K562 (cell line): ENCODE data around the gene ARHGAP8. TPM values are rescaled to one million over a fixed set of nuclear protein-coding genes. Genes with fewer than 3 reads are reported as not detected.

Source experiments
- ATAC-seq: fragments of 200-7000 bp; cut with Tn5 transposase; 3 replicates; pipeline ENCODE4 v1.9.1; 2020; ENCODE audit warnings: moderate library complexity
- BruUV-seq: library from RNA; stranded (reverse); fragments of 400-500 nt; replicated peaks from 2 replicates; lab custom pipeline; 2021; lab: Mats Ljungman, UMichigan
- CTCF ChIA-PET: fragments of 300-600 bp; formaldehyde crosslinking; extraction: SDS; loops from one replicate; lab custom pipeline; 2021; ENCODE audit warnings: low intra/inter-chr PET ratio; lab: Yijun Ruan, JAX
- POLR2A ChIA-PET: fragments of 300-600, 350-650 bp; sonication (Branson Sonifier 250); formaldehyde crosslinking; extraction: SDS; loops from one replicate; lab custom pipeline; 2021; ENCODE audit warnings: antibody characterized with exemption, inconsistent platforms; lab: Yijun Ruan, JAX
- DNase-seq, 4 experiments: peaks; one replicate each; pipeline versions ENCODE4 v3.0.0 to v3.0.0-alpha.2; 2011 to 2018; ENCODE audit warnings: low spot score in 3 of 4, mixed read lengths in 3 of 4; ENCODE audit errors: extremely low read depth in 1 of 4
- FAIRE-seq: peaks from 2 replicates; lab custom pipeline; 2011; peaks lifted over from hg19 to GRCh38; lab: Jason Lieb, UNC
- H2AFZ ChIP-seq: 2 replicates; pipeline ENCODE4 v1.6.0; 2011; ENCODE audit warnings: low read depth, low read length, control low read depth, inconsistent platforms
- H3K27ac ChIP-seq: fragments of 200-600 bp; 3 replicates; pipeline ENCODE4 v1.8.0; 2011; ENCODE audit warnings: low read depth, mild to moderate bottlenecking, control low read depth, inconsistent platforms, low read length, moderate library complexity, mixed read lengths; ENCODE audit errors: extremely low read depth
- H3K27me3 ChIP-seq, 2 experiments: fragments of 300-600 bp in 1 of 2; 2 replicates in 1 of 2; 3 replicates in 1 of 2; pipeline versions ENCODE4 v1.6.0 to v1.8.0; 2011; ENCODE audit warnings: inconsistent platforms in 2 of 2, low read length in 2 of 2, mild to moderate bottlenecking in 1 of 2, mixed read lengths in 1 of 2, moderate library complexity in 1 of 2; ENCODE audit not compliant: control insufficient read depth in 2 of 2, insufficient read depth in 2 of 2
- H3K36me3 ChIP-seq: fragments of 300-600 bp; 3 replicates; pipeline ENCODE4 v1.8.0; 2011; ENCODE audit warnings: mild to moderate bottlenecking, low read length, inconsistent platforms; ENCODE audit not compliant: control insufficient read depth, insufficient read depth
- H3K4me1 ChIP-seq, 2 experiments: fragments of 200-600 bp in 1 of 2; replicated peaks in 1 of 2; 2 replicates in 1 of 2; 3 replicates in 1 of 2; pipeline versions ENCODE4 v1.5.1 to v1.8.0; 2011; ENCODE audit warnings: inconsistent platforms in 2 of 2, low read length in 2 of 2, mild to moderate bottlenecking in 1 of 2, mixed read lengths in 1 of 2, moderate library complexity in 1 of 2; ENCODE audit not compliant: control insufficient read depth in 2 of 2, insufficient read depth in 2 of 2
- H3K4me2 ChIP-seq: 2 replicates; pipeline ENCODE4 v1.6.1; 2011; ENCODE audit warnings: low read length, control low read depth, inconsistent platforms, mixed read lengths; ENCODE audit not compliant: insufficient read depth
- H3K4me3 ChIP-seq: fragments of 200-600 bp; sonication (generic), shearing (Covaris generic); 2 replicates; pipeline ENCODE4 v1.5.1; 2016; ENCODE audit warnings: control low read depth, inconsistent platforms
- H3K79me2 ChIP-seq: fragments of 200-600 bp; 3 replicates; pipeline ENCODE4 v1.8.0; 2011; ENCODE audit warnings: low read length, inconsistent platforms; ENCODE audit not compliant: control insufficient read depth, insufficient read depth
- H3K9ac ChIP-seq, 2 experiments: 2 replicates each; pipeline versions ENCODE4 v1.6.0 to v1.6.1; 2011; ENCODE audit warnings: low read depth in 2 of 2, low read length in 2 of 2, control low read depth in 1 of 2, inconsistent platforms in 1 of 2, mild to moderate bottlenecking in 1 of 2, mixed read lengths in 1 of 2; ENCODE audit not compliant: insufficient read depth in 1 of 2
- H3K9me1 ChIP-seq: one replicate; pipeline ENCODE4 v1.6.0; 2011; ENCODE audit warnings: inconsistent platforms, mild to moderate bottlenecking, low read length, moderate library complexity; ENCODE audit not compliant: control insufficient read depth, insufficient read depth
- H3K9me3 ChIP-seq: replicated peaks from 2 replicates; pipeline ENCODE4 v1.5.1; 2011; ENCODE audit warnings: low read depth, low read length, inconsistent platforms; ENCODE audit not compliant: control insufficient read depth, insufficient read depth
- H4K20me1 ChIP-seq: replicated peaks from 2 replicates; pipeline ENCODE4 v1.6.1; 2011; ENCODE audit warnings: low read length, inconsistent platforms, mixed read lengths; ENCODE audit not compliant: control insufficient read depth, insufficient read depth
- ADNP ChIP-seq: fragments of 200-800 bp; sonication (Bioruptor generic); IDR thresholded peaks from 2 replicates; pipeline ENCODE4 v1.6.1; 2016; ENCODE audit warnings: missing genetic modification characterization, missing compliant biosample characterization
- ETV5 ChIP-seq: sonication (generic); formaldehyde crosslinking; IDR thresholded peaks from 2 replicates; pipeline ENCODE4 v1.4.0; 2020; ENCODE audit warnings: low read depth, mild to moderate bottlenecking, missing genetic modification reagents
- JUNB ChIP-seq: fragments of 450-650 bp; formaldehyde crosslinking; conservative IDR thresholded peaks from 2 replicates; pipeline ENCODE4 v1.4.0; 2020; ENCODE audit warnings: mild to moderate bottlenecking
- NELFE ChIP-seq: IDR thresholded peaks from 2 replicates; pipeline ENCODE4 v1.6.1; 2011; ENCODE audit warnings: mild to moderate bottlenecking; ENCODE audit not compliant: insufficient read depth, insufficient read length
- WGBS: fragments of 100-300 bp; shearing (Covaris generic); methylation state at CpG from one replicate; pipeline ENCODE4 v1.1.6; 2016; ENCODE audit warnings: low coverage, mixed read lengths; ENCODE audit not compliant: insufficient coverage; ENCODE audit errors: missing lambda C conversion rate; 5-methylcytosine and 5-hydroxymethylcytosine counted together
- in situ Hi-C: fragments of 300-500 bp; cut with MboI; formaldehyde crosslinking; loops from 4 replicates; pipeline ENCODE4 v1.15.0; 2018; ENCODE audit warnings: inconsistent platforms, mixed read lengths
- intact Hi-C: fragments of 100-400 bp; cut with micrococcal nuclease; formaldehyde crosslinking; loops from 2 replicates; pipeline ENCODE4 v1.14.2; 2022
- polyA plus RNA-seq, 8 experiments: library from polyadenylated mRNA; depleted of rRNA in 4 of 8; stranded (reverse) in 5 of 8; unstranded in 3 of 8; fragments of >200 nt; fragmentation: Nextera tagmentation in 2 of 8; fragmentation: Illumina TruSeq in 1 of 8; extraction: Ambion mirVana in 2 of 8; extraction: Trizol in 1 of 8; gene quantifications; 2 replicates each; pipeline versions ENCODE4 v1.2.1 to v1.2.3, GENCODE V29; 2011 to 2014; ENCODE audit warnings: inconsistent platforms in 1 of 8, missing spikeins in 1 of 8
- total RNA-seq, 7 experiments: library from RNA; depleted of rRNA in 6 of 7; stranded (reverse); fragments of >200 nt in 6 of 7; fragmentation: Illumina TruSeq in 2 of 7; extraction: Trizol in 2 of 7; gene quantifications; 2 replicates each; pipeline versions ENCODE4 v1.2.1 to v1.2.3, GENCODE V29; 2011 to 2021; ENCODE audit warnings: low replicate concordance in 1 of 7
- TF ChIP-seq, protein P1 (sequence below): sonication (generic); formaldehyde crosslinking; IDR thresholded peaks from 2 replicates; pipeline ENCODE4 v1.8.1; 2023; ENCODE audit warnings: mild to moderate bottlenecking, missing genetic modification reagents
- TF ChIP-seq, protein P2 (sequence below): fragments of 250-450 bp; sonication (Bioruptor Pico); IDR thresholded peaks from 2 replicates; pipeline ENCODE4 v1.8.0; 2021; ENCODE audit warnings: borderline replicate concordance, mild to moderate bottlenecking, moderate library complexity; ENCODE audit not compliant: poor library complexity, severe bottlenecking
- TF ChIP-seq, protein P3 (sequence below): fragments of 450-650 bp; IDR thresholded peaks from 2 replicates; pipeline ENCODE4 v1.6.1; 2018; ENCODE audit not compliant: partially characterized antibody
- TF ChIP-seq, protein P4 (sequence below): fragments of 150-350 bp; IDR thresholded peaks from 2 replicates; pipeline ENCODE4 v1.6.1; 2014; ENCODE audit warnings: low read depth, mild to moderate bottlenecking, low read length, borderline replicate concordance

Gene ARHGAP8
- total and polyA plus RNA-seq, 9 of the 15 experiments (the other 6 are each of a cell fraction or from before 2014, with no cell fraction given), result 0.15 to 2.2 (median 0.62) TPM

DNA sequence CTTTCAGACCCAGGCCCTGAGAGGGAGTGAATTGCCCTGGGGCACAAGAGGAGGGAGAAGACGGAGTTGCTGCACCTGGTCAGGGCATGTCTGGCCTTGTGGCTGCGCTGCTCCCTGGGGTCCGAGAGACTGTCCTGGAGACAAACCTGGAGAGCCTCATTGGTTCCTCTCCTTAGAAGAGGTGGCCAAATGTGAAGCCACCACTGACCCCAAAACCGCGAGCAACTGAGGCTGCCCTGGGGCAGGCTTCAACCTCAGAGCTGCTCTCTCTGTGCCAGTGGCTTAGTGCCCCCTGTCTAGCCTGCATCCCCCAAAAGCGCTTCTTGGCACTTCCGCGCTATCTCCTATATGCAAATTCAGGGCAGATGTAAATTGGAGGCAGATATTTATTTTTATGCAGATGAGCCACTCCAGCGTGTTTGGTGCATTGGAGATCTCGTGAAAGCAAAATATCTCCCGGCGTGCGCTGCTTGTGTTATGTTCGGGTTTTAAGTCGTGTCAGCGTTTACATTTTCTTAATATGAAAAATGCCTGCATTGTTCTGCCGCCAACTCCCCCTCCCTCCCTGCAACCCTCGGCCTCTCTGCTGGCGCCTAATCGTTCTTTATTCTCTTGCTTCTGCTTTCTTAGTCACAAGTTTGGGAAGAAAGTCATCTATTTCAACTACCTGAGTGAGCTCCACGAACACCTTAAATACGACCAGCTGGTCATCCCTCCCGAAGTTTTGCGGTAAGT lies 69.5 kb downstream of the ARHGAP8 start:
- BruUV-seq, result no TSS peak
- Histone ChIP-seq H3K4me3 (no peak overlapping the region), H3K9ac (no peak overlapping the region), H3K4me1 (peaks cover 0 to 9% of the 10 kb centered on the region in 2 experiments; a peak in 1 of 5 replicates), H4K20me1 (no peaks in the 10 kb centered on the region), H3K27ac (no peak overlapping the region), H3K36me3 (no peaks in the 10 kb centered on the region), H3K9me1 (no peaks in the 10 kb centered on the region), H2AFZ (no peak overlapping the region), H3K79me2 (no peaks in the 10 kb centered on the region), H3K4me2 (no peak overlapping the region)
- ATAC-seq (no peak), FAIRE-seq (no peak)
- in situ Hi-C loops, result loop anchor here (25.0 kb wide), 1 partner anchor 415 kb away; the partner anchor contains the start of gene KIAA0930
- intact Hi-C loops, result loop anchor here (2.0 kb wide), 1 partner anchor 275 kb away; no protein-coding TSS in a partner anchor
- CTCF ChIA-PET, result interaction anchor here (0.7 kb wide), 1 partner anchor 447 kb away, joined by 3 read pairs; no protein-coding TSS in a partner anchor
- WGBS, result 9% methylated on average over 15 of the region's 24 CpGs
- TF ChIP-seq, protein P1, sequence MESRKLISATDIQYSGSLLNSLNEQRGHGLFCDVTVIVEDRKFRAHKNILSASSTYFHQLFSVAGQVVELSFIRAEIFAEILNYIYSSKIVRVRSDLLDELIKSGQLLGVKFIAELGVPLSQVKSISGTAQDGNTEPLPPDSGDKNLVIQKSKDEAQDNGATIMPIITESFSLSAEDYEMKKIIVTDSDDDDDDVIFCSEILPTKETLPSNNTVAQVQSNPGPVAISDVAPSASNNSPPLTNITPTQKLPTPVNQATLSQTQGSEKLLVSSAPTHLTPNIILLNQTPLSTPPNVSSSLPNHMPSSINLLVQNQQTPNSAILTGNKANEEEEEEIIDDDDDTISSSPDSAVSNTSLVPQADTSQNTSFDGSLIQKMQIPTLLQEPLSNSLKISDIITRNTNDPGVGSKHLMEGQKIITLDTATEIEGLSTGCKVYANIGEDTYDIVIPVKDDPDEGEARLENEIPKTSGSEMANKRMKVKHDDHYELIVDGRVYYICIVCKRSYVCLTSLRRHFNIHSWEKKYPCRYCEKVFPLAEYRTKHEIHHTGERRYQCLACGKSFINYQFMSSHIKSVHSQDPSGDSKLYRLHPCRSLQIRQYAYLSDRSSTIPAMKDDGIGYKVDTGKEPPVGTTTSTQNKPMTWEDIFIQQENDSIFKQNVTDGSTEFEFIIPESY (CRISPR knock-in tag), result no peak
- TF ChIP-seq, protein P2, sequence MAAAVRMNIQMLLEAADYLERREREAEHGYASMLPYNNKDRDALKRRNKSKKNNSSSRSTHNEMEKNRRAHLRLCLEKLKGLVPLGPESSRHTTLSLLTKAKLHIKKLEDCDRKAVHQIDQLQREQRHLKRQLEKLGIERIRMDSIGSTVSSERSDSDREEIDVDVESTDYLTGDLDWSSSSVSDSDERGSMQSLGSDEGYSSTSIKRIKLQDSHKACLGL (CRISPR knock-in tag), result no peak
- TF ChIP-seq, protein P3, sequence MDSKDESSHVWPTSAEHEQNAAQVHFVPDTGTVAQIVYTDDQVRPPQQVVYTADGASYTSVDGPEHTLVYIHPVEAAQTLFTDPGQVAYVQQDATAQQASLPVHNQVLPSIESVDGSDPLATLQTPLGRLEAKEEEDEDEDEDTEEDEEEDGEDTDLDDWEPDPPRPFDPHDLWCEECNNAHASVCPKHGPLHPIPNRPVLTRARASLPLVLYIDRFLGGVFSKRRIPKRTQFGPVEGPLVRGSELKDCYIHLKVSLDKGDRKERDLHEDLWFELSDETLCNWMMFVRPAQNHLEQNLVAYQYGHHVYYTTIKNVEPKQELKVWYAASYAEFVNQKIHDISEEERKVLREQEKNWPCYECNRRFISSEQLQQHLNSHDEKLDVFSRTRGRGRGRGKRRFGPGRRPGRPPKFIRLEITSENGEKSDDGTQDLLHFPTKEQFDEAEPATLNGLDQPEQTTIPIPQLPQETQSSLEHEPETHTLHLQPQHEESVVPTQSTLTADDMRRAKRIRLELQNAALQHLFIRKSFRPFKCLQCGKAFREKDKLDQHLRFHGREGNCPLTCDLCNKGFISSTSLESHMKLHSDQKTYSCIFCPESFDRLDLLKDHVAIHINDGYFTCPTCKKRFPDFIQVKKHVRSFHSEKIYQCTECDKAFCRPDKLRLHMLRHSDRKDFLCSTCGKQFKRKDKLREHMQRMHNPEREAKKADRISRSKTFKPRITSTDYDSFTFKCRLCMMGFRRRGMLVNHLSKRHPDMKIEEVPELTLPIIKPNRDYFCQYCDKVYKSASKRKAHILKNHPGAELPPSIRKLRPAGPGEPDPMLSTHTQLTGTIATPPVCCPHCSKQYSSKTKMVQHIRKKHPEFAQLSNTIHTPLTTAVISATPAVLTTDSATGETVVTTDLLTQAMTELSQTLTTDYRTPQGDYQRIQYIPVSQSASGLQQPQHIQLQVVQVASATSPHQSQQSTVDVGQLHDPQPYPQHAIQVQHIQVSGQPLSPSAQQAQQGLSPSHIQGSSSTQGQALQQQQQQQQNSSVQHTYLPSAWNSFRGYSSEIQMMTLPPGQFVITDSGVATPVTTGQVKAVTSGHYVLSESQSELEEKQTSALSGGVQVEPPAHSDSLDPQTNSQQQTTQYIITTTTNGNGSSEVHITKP, result no peak
- no peak for TF ChIP-seq JUNB
- no peak for TF ChIP-seq ETV5 (CRISPR knock-in tag)
- TF ChIP-seq, protein P4, sequence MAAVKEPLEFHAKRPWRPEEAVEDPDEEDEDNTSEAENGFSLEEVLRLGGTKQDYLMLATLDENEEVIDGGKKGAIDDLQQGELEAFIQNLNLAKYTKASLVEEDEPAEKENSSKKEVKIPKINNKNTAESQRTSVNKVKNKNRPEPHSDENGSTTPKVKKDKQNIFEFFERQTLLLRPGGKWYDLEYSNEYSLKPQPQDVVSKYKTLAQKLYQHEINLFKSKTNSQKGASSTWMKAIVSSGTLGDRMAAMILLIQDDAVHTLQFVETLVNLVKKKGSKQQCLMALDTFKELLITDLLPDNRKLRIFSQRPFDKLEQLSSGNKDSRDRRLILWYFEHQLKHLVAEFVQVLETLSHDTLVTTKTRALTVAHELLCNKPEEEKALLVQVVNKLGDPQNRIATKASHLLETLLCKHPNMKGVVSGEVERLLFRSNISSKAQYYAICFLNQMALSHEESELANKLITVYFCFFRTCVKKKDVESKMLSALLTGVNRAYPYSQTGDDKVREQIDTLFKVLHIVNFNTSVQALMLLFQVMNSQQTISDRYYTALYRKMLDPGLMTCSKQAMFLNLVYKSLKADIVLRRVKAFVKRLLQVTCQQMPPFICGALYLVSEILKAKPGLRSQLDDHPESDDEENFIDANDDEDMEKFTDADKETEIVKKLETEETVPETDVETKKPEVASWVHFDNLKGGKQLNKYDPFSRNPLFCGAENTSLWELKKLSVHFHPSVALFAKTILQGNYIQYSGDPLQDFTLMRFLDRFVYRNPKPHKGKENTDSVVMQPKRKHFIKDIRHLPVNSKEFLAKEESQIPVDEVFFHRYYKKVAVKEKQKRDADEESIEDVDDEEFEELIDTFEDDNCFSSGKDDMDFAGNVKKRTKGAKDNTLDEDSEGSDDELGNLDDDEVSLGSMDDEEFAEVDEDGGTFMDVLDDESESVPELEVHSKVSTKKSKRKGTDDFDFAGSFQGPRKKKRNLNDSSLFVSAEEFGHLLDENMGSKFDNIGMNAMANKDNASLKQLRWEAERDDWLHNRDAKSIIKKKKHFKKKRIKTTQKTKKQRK, result no peak
- no peak for TF ChIP-seq NELFE
- no peak for TF ChIP-seq ADNP (tag)
- TF ChIP-seq, all 486 proteins: peak for 0
- POLR2A ChIA-PET, result no interaction called here
- H3K27me3 ChIP-seq, result peaks cover 2 to 39% of the 10 kb centered on the region in 2 experiments; a peak in 2 of 5 replicates
- DNase-seq, result no peak
- no peaks in the 10 kb centered on the region for H3K9me3 ChIP-seq
